Right hindlimb (tissue), 1 donor: ENCODE data around the gene RCAN2.

Experiments
- DNase-seq: peaks from one replicate; pipeline ENCODE4 v3.0.0-alpha.2; 2018

Gene RCAN2

DNA sequence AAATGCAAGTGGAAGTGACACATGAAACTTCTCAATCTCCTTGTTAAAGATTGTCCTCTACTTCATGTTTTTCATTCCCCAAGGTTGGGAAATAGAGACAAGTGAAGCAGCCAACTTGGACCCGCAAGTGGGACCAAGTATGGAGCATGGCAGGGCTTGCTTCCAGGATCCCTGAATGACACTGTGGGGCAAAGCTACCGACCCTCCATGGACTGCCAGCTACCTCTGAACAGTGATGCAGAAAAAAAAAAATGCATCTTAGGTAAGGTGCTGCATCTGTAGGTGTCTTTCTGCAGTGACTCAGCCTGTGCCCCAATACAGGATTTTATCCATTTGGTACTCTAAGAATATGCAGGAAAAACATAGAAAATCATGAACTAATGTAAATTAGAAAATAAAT lies 201.4 kb downstream of the RCAN2 start:
- DNase-seq = no peak

DNA sequence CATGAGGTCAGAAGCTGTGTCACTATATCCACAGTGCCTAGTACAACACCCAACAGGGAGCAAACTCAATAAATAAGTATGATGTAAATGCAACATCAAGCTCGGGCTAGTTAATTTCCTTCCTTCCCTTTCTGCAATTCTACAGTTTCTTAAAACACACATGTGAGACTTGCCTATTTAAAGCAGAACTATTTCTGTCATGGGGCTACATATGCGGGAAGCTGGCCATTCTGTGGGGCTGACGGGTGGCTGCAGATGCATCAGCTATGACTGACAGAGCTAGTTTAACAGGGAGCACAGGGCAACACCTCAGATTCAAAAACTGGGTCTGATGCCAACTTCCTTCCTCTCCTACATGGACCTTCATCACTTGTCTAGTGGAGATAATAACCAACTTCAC lies 202.4 kb downstream of the RCAN2 start:
- DNase-seq = no peak

DNA sequence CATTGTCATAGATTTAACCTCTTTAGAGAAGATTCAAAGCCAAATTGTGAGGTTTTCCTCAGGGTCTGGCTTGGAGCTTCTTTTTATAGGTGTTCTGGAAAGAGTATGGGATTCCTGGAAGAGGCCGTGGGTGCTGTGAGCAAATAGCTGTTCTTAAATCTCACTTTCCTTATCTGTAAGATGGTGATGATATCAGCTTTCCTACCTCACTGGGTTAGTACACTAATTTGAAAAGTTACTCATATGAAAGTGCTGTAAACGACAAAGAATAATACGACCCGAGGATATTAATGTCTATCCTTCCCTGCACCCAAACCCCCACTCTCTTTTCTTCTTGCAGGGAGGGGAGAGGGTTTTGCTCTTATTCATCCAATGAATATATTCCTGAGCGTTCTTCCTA lies 203.6 kb downstream of the RCAN2 start:
- DNase-seq = no peak

GRCh38 chr6:46287043-46287442 lies 204.2 kb downstream of the RCAN2 start:
- no peak for DNase-seq

GRCh38 chr6:46284475-46284874 lies 206.8 kb downstream of the RCAN2 start:
- no peak for DNase-seq

DNA sequence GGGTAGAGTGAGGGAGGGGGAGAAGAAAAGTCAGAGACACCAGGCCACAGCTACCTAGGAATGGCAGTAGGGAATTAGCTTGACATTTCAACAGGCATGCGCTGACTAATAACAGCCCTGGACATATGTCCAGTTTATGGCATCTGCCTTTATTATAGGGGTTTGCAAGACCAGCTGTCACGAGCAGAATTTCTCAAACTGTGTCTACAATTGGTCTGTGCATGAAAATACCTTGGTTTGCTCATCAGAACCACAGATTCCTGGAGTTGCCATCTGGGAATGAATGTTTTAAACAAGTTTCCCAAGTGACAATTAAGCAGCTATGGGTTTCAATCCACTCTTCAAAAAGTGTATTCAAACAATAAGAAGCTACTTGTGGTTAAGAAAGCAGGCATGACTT lies 210.1 kb downstream of the RCAN2 start:
- no peak for DNase-seq

GRCh38 chr6:46279874-46280273 lies 211.4 kb downstream of the RCAN2 start:
- no peak for DNase-seq

- no peak for DNase-seq
Observed at GRCh38 chr6:46276576-46277142, 214.6 kb downstream of the RCAN2 start.

GRCh38 chr6:46274502-46274901 lies 216.7 kb downstream of the RCAN2 start:
- no peak for DNase-seq

GRCh38 chr6:46273911-46274310 lies 217.3 kb downstream of the RCAN2 start:
- DNase-seq = no peak

GRCh38 chr6:46271728-46272127 lies 219.5 kb downstream of the RCAN2 start:
- no peak for DNase-seq

DNA sequence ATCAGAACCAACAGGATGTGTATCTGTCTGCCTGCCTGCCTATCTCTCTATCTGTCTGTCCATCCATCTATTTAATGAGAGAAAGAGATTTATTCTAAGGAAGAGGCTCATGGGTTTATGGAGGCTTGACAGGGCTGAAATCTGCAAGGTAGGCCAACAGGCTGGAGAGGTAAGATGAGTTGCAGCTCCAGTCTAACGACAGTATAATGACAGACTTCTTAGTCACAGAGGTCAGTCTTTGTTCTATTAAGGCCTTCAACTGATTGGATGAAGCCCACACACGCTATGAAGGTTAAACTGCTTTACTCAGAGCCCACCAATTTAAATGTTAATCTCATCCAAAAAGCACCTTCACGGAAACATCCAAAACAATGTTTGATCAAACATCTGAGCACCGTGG lies 220.1 kb downstream of the RCAN2 start:
- DNase-seq = no peak

DNA sequence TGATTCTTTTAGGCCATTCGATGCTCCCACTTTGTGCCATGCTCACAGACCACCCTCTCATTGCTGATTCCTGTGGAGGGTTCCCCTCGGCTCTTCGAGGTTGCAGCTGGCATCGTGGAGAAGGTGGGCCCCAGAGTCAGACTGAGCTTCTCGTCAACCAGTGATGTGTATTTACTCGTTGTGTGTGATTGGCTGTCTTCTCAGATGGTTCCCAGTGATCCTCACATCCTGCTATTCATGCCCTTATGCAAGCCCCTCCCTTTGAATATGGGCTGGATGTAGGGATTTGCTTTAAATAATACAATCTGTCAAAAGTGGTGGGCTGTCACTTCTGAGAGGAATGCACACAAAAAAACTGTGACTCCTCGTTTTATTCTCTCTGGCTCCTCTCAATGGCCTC lies 220.9 kb downstream of the RCAN2 start:
- DNase-seq = no peak

GRCh38 chr6:46269447-46270229 lies 221.6 kb downstream of the RCAN2 start:
- peak; percentile 39 for DNase-seq

DNA sequence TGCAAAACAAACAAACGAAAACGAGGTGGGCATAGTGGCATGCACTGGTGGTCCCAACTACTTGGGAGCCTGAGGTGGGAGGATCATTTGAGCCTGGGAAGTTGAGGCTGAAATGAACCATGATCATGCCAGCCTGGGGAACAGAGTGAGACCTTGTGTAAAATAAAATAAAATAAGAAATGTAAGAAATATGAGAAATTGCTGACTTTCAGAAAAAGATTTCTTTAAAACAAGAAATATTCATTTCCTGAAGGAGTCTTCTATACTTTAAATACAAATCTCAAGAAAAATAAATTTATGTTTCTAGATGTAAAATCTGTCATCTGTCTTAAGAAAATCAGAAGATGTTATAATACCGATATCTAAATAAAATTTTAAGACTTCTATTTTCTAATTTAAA lies 223.7 kb downstream of the RCAN2 start:
- DNase-seq = no peak

DNA sequence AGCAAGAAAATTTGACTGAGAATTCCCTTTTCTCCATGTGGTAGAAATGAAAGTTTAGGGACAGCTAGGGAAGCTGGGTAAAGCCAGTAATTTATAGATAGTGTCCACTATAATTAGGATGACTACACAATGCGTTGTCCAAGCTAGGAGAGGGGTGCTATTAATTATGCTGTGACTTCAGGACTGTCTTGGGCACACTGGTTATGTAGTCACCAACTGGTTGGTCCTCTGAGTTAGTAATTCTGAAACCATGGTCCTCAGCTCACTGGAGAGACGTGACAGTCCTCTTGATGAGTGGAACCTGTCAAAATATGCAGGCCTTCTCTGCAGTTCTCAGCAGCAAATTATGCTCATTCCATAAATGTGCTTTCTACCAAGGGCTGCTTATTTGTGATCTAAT lies 225.9 kb downstream of the RCAN2 start:
- no peak for DNase-seq

GRCh38 chr6:46263707-46264086 lies 227.6 kb downstream of the RCAN2 start:
- DNase-seq = no peak

DNA sequence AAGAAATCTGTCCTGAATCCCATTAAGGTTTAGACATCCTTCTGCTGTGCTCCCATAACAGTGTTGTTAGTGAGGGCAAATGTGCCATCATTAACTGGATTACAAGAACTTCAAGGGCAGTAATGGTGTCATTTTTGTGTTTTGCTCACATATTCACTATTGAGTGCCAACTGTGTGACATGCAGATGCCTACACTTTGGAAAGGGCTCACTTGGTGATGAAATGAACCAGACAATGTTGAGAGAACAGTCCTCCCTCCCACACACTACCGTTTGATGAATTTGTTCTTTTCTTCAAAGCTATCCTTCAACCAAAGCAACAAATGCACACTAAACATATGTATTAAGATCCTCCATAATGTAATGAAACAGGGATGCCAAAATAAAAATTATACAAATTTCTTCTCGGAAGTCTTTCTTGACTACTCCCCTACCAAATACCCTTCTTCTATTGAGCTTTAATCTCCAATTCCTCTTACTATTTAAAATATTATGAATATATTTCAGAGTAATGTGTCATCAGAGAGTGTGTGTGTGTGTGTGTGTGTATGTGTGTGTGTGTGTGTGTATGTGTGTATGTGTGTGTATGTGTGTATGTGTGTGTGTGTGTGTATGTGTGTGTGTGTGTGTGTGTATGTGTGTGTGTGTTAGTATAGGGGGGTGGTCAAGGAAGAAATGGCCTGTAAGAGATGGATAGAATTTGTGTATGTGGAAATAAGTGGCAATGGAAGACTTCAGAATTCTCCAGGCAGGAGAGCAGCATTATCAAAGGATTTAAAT lies 228.1 kb downstream of the RCAN2 start:
- no peak for DNase-seq

- no peak for DNase-seq
Observed at GRCh38 chr6:46258249-46258648, 233.0 kb downstream of the RCAN2 start.

DNA sequence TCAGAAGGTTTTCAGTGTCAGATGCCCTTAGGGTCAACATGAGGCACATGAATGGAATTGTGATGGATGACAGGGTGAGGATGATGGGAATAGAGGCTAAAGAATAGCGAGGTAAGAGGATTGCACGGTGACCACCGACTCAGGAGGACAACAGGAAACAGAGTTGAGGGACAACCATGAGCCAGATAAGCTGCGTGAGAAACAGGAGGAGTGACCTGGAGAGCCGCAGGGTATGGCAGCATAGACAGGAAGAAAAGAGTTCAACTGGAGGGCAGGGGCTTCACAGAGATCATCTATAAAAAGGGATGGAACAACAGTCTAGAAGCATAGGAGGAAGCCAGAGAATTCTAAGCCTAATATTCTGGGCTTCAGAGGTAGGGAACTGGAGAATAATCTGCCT lies 235.7 kb downstream of the RCAN2 start:
- DNase-seq = no peak

- DNase-seq = no peak
Observed at GRCh38 chr6:46254946-46255345, 236.3 kb downstream of the RCAN2 start.

DNA sequence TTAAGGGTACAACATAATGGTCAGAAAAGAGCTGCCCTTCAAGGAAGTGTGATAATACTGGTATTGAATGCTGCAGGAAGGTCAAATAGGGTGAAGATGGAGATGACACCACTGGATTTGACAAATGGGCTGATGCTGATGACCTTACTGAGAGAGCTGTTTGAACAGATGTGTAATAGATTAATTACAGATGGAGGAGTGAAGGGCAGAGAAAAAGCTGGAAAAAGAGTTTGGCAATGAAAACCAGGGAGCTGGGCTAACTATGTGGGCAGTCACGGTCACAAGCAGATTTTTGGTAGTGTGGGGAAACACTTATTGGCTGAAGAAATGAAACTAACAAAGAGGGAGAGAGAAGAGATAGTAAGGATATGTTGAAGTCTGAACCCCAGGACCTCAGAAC lies 236.9 kb downstream of the RCAN2 start:
- DNase-seq = no peak

GRCh38 chr6:46251583-46252339 lies 239.5 kb downstream of the RCAN2 start:
- DNase-seq = no peak
